ENCODE measurements around the gene HACD2.
"Not testable (repeated sequence)": the region's sequence is repeated elsewhere in the genome, so short reads cannot be mapped to it uniquely, and the experiment has no call there.

HACD2 gene

GRCh38 chr3:123523023-123523412, 61.8 kb downstream of the HACD2 start:
- DNase-seq: peak; percentile 42

- no peak for DNase-seq
Observed at GRCh38 chr3:123522320-123523022, 62.4 kb downstream of the HACD2 start.

GRCh38 chr3:123521179-123521969, 63.5 kb downstream of the HACD2 start:
- DNase-seq: peak; percentile 42

GRCh38 chr3:123520656-123521055, 64.2 kb downstream of the HACD2 start:
- no peak for DNase-seq

GRCh38 chr3:123518892-123519485, 65.9 kb downstream of the HACD2 start:
- DNase-seq: no peak

- DNase-seq: no peak
Observed at GRCh38 chr3:123511726-123512125, 73.1 kb downstream of the HACD2 start.

GRCh38 chr3:123511084-123511483, 73.8 kb downstream of the HACD2 start:
- DNase-seq: no peak

GRCh38 chr3:123508178-123508577, 76.7 kb downstream of the HACD2 start:
- no peak for DNase-seq

- DNase-seq: no peak
Observed at GRCh38 chr3:123505820-123506219, 79.0 kb downstream of the HACD2 start.

GRCh38 chr3:123503203-123503602, 81.7 kb downstream of the HACD2 start:
- no peak for DNase-seq

GRCh38 chr3:123499322-123499721, 85.5 kb downstream of the HACD2 start:
- DNase-seq: no peak

- no peak for DNase-seq
Observed at GRCh38 chr3:123498761-123499160, 86.1 kb downstream of the HACD2 start.

GRCh38 chr3:123493912-123494311, 90.9 kb downstream of the HACD2 start:
- no peak for DNase-seq

- no peak for DNase-seq
Observed at GRCh38 chr3:123491966-123492587, 92.8 kb downstream of the HACD2 start.

- DNase-seq: peak; percentile 71
Observed at GRCh38 chr3:123489400-123490004, 95.4 kb downstream of the HACD2 start.

GRCh38 chr3:123488645-123489347, 96.1 kb downstream of the HACD2 start:
- no peak for DNase-seq

- DNase-seq: not testable (repeated sequence)
Observed at GRCh38 chr3:123487063-123487462, 97.8 kb downstream of the HACD2 start.

- DNase-seq: no peak
Observed at GRCh38 chr3:123486460-123486859, 98.4 kb downstream of the HACD2 start.

GRCh38 chr3:123485551-123485950, 99.3 kb downstream of the HACD2 start:
- no peak for DNase-seq

- DNase-seq: no peak
Observed at GRCh38 chr3:123483146-123483545, 101.7 kb downstream of the HACD2 start.

- DNase-seq: no peak
Observed at GRCh38 chr3:123481722-123482457, 103.0 kb downstream of the HACD2 start.

- no peak for DNase-seq
Observed at GRCh38 chr3:123481071-123481470, 103.8 kb downstream of the HACD2 start.

Measured in hematopoietic multipotent progenitor cell treated with erythropoietin and hydrocortisone succinate and interleukin-3 and kit ligand, for 6 days (in vitro differentiated cells).